AG09319 (cell line): ENCODE data around the gene CAPN10.
A peak's percentile ranks its signal among the peaks of the same experiment; 100 is the strongest.

ENCODE experiments used
- DNase-seq: peaks from one replicate; pipeline ENCODE4 v3.0.0-alpha.2; 2010; ENCODE audit warnings: low read depth; ENCODE audit errors: extremely low read depth
- TF ChIP-seq, protein P1 (sequence below): IDR thresholded peaks from 2 replicates; pipeline ENCODE4 v1.5.1; 2011; ENCODE audit warnings: low read depth, mild to moderate bottlenecking, inconsistent platforms, low read length, moderate library complexity

CAPN10 gene

DNA sequence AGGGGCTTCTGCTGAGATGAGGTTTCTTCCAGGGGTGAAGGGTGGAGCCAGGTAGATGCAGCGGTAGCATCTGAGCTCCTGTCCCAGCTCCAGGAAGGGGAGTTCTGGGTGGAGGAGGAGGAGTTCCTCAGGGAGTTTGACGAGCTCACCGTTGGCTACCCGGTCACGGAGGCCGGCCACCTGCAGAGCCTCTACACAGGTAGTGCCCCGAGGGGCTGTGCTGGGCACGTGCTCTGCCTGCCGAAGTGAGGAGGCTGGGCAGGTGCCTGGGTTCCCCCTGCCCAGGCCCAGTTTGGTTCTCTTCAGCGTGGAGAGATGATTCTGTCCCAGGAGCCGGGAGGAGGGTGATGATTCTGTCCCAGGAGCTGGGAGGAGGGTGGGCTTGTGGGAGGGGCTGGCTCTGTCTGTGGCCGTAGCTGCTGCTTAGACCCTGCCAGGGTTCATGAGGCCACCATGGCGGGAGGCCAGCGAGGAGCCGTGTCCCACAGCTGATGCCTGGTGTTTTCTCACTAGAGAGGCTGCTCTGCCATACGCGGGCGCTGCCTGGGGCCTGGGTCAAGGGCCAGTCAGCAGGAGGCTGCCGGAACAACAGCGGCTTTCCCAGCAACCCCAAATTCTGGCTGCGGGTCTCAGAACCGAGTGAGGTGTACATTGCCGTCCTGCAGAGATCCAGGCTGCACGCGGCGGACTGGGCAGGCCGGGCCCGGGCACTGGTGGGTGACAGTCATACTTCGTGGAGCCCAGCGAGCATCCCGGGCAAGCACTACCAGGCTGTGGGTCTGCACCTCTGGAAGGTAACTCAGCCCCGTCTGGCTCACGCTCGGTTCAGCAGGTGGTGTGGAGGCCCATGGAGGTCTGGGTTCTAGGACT is 8.2 kb downstream of the CAPN10 start:
- TF ChIP-seq, protein P1, sequence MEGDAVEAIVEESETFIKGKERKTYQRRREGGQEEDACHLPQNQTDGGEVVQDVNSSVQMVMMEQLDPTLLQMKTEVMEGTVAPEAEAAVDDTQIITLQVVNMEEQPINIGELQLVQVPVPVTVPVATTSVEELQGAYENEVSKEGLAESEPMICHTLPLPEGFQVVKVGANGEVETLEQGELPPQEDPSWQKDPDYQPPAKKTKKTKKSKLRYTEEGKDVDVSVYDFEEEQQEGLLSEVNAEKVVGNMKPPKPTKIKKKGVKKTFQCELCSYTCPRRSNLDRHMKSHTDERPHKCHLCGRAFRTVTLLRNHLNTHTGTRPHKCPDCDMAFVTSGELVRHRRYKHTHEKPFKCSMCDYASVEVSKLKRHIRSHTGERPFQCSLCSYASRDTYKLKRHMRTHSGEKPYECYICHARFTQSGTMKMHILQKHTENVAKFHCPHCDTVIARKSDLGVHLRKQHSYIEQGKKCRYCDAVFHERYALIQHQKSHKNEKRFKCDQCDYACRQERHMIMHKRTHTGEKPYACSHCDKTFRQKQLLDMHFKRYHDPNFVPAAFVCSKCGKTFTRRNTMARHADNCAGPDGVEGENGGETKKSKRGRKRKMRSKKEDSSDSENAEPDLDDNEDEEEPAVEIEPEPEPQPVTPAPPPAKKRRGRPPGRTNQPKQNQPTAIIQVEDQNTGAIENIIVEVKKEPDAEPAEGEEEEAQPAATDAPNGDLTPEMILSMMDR, result no peak
- DNase-seq, result no peak

DNA sequence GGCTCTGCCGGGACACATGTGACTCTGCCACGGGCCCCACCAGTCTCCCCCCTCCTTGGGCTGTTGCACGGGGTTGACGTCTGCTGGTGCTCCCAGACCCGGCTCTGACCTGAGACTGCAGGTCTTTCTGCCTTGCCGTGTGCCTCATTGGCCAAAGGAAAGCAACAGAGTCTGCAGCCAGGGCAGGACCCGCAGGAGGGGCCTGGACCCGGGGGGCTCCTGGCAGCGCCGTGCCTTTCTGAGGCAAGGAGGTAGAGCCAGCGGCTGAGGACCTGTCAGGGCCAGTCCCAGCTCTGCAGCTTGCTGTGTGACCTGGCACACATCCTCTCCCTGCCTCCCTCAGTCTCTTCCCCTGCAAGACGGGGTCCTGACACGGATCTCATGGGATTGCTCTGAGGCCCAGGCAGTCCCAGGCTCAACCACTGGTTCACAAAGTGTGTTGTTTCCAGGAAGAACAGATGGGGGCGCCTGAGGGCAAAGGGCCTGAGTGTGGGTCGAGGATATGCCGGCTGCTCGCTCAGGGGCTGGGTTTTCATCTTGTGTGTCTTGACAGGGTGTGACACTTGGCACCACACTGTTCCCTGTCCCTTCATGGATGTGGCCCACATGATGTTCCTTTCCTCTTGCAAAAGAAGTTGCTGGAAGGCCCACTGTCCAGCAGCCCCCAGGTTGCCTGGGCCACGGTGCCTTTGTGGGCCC is 9.0 kb downstream of the CAPN10 start:
- no peak for DNase-seq
- TF ChIP-seq, protein P1, result peak; percentile 8

DNA sequence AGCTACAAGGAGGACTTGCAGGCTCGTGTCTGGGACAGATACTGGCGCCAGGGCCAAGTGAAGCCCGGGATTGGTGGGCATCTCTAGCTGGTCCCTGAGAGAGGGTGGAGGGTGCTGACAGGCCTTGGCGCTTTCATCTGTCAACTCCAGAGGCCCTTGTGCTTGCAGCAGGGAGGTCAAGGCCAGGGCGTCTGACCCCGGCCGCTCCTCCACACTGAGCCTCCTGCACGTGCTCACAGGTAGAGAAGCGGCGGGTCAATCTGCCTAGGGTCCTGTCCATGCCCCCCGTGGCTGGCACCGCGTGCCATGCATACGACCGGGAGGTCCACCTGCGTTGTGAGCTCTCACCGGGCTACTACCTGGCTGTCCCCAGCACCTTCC is 9.5 kb downstream of the CAPN10 start:
- DNase-seq, result no peak

DNA sequence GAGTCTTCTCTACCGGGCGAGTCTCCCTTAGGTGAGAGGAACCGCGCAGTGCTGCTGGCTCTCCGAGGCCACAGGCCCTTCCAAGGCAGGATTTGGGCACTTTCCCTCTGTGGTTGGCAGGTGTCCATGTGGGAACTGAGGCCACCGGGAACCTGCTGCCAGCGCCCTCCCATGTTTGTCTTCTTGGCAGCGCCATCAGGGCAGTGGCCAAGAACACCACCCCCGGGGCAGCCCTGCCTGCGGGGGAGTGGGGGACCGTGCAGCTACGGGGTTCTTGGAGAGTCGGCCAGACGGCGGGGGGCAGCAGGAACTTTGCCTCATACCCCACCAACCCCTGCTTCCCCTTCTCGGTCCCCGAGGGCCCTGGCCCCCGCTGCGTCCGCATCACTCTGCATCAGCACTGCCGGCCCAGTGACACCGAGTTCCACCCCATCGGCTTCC is 10.0 kb downstream of the CAPN10 start:
- no peak for DNase-seq
- TF ChIP-seq, protein P1, result no peak

More for the DNA sequence above, 9.5 kb downstream of the CAPN10 start:
- TF ChIP-seq, protein P1, result no peak

DNA sequence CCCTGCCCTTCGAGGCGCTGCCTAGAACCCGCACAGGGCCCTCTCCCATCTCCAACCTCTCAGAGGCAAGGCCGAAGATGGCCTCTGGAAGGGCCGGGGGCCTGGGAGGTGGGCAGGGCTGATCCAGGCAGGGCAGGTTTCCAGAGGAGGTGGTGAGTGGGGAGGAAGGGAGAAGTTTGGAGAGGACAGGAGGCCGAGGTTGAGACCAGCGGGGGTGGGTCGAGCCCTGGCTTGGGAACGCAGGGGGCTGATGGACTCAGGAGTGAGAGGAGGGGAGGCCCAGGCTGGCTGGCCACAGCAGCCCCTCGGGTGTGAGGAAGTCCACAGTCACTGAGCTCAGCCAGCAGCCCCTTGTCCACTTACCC is 10.5 kb downstream of the CAPN10 start:
- TF ChIP-seq, protein P1, result no peak
- DNase-seq, result no peak

DNA sequence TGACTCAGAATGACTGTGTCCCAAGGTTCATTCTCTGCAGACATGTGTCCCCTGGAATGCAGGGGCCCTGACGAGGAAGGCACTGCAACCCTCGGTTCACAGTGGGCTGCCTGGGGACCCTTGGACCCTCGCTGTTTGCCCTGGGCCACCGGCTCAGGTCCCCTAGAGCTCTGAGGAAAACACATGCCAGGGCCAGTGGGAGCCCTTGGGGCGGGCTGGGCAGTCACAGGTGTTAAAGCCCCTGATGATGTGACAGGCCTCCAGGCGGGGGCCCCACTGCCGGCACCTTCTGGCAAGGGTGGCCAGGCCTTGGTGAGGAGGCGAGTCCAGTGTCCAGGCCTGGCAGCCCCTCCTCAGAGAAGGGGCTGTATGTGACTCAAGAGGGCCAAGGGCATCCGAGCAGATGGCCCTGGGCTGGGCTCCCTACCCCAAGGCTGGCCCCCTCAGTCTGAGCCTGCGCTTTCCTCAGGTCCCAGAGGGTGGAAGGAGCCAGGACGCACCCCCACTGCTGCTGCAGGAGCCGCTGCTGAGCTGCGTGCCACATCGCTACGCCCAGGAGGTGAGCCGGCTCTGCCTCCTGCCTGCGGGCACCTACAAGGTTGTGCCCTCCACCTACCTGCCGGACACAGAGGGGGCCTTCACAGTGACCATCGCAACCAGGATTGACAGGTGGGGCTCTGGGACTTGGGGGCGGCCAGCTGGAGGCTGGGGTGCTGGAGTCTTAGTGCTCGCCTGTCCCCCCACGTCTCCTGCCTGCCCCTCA is 11.1 kb downstream of the CAPN10 start:
- TF ChIP-seq, protein P1, result no peak
- no peak for DNase-seq
